SH-SY5Y (cell line): ENCODE measurements around the gene QRFP.

Source experiments
- GATA2 ChIP-seq: IDR thresholded peaks from 2 replicates; pipeline ENCODE4 v1.6.1; 2011; ENCODE audit warnings: mild to moderate bottlenecking, low read depth, low read length
- GATA3 ChIP-seq: IDR thresholded peaks from 2 replicates; pipeline ENCODE4 v1.6.1; 2011; ENCODE audit warnings: low read depth, mild to moderate bottlenecking, low read length, moderate library complexity

QRFP gene

DNA sequence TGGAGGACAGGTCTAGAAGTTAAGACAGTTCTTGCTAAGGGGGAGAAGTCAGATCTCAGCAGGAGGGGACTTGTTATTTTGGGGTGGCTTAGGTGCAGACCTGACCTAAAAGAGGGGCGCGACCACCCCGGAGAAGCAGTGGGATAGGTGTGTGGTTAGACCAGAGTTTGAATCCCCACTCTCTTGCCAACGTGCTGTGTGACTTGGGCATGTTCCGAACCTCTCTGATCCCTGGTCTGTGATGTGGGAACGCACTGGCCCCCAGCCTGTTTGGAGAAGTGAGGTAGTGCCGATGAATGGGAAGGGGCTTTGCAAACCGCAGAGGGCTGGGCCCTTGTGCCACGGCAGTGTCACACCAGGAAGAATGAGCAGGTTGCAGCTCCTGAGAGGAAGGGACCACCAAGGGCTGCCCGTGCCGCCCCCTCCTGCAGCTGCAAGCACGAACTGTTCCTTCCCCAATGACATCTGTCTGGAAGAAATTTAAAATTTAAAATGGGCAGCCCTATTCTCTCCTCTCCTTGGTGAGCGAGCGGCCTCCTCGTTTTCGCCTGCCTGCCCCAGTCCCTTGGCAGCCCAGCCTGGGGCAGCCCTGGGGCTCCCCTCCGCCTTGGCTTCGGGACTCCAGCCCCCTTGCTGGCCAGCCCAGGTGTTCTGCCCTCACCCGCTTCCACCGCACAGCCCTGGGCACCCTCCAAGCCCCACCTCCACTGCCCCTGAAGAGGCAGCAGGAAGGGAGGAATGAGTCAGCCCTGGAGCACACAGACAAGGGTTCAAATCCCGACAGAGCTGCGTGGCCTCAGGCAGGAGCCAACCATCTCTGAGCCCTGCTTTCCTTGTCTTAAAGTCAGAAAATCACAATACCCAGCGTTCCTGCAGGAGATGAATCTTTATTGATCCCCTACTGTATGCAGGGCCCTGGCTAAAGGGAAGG is 40.8 kb upstream of the QRFP start:
- TF ChIP-seq GATA3: no peak
- TF ChIP-seq GATA2: no peak

DNA sequence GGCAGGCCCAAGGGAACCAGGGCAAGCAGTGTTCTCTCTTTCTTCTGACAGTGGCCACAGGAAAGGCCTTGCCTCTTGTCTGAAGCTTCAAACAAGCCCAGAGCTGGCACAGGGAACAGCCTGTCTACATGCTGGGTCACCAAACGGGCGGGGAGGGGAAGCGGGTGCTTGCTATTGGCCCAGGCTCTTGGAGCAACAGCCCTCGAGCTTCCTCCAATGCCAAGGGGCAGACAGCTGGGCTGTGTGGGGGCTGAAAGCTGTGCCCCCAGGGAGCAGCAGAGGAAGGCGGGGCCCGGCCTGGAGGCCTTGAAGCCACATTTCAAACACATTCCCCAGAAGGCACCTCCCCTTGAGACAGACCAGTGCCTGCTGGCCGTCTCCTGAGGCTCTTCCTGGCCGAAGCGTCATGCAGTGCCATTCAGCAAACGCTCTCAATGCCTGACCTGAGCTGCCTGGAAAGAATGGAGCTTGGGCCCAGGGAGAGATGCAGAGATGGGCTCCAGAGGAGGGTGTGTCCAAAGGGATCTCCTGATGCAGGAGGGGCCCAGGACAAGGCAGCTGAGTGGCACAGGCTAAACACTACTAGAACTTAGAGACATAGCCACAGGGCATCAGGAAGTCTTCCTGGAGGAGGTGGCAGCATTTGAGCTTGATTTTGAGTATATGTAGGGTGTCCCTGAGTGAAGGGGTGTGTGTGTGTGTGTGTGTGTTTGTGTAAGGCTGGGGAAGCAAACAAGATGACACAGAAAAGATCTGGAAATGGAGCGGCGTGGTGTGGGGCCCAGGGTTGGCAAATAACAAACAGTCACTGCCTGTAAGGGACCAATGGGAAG is 39.9 kb upstream of the QRFP start:
- TF ChIP-seq GATA3 (no peak), GATA2 (no peak)

DNA sequence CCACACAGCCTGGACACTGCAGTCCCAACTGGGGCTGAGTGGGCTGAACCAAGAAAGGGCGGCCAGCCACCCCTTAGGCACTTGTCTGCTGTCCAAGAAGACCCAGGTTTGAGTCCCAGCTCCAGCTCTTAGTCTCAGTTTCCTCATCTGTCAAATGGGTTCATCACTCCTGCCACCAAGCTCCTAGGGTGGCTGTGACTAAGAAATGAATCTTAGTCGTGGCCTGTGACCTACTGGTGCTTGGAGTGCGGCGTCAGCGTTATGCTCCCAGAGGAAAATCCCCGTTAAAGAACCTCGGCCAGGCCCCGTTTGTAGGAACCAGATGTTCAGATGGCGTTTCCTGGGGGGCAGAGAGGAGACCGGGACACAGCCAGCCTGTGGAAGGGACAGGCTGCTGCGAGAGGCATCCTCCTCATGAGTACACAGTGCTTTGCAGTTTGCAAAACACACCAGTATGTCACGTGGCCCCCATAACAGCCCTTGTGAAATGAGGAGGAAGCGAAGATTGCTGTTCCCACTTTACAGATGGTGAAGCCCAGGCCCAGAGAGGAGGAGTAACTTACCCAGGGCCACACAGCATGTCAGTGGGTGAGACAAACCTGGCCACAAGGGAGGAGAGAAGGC is 39.1 kb upstream of the QRFP start:
- no peak for TF ChIP-seq GATA3
- no peak for TF ChIP-seq GATA2

DNA sequence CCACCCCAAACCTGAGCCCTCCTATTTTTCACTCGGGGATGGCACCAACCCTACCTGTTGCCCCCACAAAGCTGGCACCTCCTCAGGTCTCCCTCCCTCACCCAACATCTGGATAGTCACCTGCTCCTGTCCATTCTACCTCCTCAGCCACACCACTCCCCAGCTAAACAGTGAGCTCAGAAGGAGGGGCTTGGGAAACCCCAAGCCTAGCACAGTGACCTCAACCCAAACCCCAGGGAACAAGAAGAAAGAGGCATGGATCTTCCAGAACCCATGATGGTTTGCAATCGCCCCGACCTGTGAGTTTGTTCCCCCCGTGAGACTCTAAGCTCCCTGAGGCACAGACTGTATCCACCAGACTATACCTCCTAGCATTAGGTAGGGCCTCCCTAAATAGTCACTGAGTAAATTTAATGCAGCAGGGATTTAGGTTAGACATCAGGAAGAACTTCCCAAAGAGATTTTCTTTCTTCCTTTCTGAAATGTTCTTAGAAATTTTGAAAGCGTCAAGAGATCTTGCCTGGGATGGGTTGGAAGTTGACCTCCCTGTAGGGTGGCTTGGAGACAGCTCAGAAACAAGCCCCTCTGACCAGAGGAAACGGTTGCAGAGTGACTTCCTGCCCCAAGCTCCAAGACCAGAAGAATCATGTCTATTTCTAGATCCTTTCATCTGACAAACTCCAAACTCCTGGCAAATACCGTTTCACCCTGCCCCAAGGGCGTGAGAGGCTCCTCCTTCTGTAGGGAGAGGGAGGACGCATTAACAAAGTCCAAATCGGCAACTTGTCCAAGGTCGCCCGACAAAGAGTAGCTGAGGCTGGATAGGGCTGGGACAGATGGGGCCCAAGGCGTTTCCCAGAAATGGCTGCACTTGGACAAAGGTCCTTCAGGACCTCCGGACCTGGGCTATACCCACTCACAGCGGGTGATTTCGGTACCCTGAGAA is 38.4 kb upstream of the QRFP start:
- TF ChIP-seq GATA2: no peak
- no peak for TF ChIP-seq GATA3

DNA sequence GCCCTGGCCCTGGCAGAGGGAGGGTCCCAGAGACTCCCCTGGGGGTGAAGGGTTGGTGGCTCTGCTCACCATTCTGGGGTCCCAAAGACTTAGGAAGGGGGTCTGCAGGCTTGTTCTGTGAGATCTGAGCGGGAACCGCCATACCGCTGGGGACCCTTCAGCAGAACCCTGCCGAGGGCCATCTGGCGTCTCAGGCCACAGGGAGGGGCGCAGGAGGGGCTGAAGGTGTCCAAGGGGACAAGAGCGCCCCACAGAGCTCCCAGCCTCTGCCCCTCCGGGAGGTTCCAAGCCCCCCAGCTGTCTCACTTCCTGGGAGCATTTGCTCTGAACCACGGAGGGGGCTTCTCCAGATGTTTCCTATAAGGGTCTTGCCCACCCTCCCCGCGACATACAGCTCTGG is 37.6 kb upstream of the QRFP start:
- TF ChIP-seq GATA2 (no peak), GATA3 (no peak)

DNA sequence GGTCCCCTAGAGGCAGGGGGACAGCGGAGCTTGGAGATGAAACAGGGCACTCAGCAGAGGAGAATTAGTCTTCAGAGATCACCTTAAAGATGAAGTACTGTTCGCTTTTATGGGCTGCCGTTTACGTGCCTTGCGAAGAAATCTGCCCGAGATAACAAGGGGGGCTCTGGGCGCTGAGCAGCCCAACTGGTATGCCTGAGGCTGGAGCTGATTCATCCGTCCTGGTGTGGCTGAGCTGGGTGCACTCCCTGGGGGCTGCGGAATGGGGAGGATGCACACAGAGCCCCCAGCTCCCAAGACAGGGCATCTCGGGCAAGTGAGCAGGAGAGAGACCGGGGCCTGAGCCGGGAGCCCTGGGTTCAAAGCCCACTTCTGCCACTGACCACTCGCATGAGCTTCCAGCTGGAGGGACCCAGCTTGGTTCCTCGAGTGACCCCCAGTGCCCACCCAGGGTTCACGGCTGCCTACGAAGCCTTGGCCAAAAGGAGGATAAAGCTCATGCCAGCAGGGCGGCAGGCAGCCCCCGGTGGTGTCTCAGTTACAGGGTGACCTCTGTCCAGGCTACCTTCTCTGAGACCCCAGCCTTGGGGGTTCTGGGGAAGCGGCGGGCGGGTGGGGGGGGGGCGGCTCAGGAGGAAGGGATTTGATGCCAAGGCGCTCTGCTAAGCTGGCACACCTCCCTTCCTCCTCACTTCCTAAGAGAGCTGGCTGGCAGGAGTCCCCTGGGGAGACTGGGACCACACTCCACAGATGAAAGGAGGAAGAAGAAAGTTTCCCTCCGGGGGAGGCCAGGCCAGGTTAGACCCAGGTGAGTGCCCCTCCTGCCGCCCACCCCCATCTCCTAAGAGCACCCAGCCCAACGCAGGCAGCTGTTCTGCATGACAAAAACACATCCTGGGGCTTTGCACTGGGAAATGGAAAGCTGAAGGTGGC is 36.8 kb upstream of the QRFP start:
- TF ChIP-seq GATA3: no peak
- TF ChIP-seq GATA2: no peak

DNA sequence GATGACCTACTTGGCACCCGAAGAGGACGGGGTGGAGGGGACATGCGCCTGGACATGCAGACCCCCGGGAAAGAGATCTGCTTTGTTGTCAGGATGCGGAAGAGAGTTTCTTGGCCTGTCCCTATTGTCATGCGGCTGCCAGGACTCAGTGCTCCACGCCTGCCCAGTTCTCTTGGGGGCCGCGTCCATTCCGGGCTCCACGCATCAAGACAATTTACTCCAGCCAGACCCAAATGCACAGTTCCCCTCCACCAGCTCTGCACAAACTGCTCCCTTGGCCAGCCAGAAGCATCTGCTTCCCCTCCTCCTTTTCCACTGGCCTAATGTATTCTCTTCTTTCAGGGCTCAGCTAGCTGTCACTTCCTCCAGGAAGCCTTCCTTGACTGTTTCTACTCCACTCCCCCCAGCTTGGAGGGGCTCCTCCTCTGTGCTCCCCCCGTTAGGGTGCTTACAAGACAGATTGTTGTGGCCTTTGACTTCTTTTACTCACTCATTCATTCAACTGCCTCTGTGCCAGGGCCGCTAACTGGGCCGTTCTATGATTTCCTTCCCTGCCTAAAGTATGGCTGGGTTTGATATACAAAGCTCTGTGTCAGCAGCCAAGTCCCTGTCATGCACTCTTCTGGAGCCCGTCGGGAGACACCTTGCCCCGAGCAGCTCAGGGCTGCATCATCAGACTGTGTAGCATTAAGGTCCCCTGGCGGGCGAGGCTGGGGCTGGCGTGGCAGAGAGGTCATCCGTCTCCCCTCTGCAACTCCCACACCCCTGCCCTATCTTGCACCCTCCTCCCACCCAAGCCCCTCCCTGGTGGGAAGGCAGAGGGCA is 35.9 kb upstream of the QRFP start:
- TF ChIP-seq GATA3 (no peak), GATA2 (no peak)

DNA sequence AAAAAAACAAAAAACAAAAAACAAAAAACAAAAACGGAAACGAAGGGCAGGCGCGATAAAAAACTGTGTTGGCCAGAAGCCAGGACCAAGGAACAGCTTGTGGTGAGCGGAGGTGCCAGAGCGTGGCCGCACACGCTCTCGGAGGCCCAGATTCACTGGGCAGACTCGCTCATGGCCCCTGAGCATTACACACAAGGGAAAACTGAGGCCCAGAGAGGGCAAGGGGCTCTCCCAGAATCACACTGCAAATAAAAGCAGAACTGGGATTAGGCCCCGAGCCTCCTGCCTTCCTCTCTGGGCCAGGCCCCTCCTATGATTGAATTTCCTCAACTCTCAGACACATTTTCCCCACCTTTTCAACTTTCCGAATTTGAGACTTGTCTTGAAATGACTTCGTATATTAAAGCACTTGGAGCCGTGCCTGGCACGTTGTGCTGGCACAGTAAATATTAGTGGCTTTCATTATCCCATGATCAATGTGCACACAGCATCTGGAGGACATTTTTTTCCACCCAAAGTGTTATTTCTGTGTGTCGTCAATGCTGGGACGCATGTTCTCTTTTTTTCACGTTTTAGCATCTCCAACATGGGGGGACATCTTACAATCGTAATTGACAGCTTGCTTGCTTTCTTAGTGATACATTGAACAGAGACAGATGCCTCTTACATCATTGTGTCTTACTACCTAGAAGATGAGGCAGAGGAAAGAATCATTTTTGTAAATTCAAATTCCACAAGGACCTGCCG is 35.1 kb upstream of the QRFP start:
- TF ChIP-seq GATA3 (no peak), GATA2 (no peak)

DNA sequence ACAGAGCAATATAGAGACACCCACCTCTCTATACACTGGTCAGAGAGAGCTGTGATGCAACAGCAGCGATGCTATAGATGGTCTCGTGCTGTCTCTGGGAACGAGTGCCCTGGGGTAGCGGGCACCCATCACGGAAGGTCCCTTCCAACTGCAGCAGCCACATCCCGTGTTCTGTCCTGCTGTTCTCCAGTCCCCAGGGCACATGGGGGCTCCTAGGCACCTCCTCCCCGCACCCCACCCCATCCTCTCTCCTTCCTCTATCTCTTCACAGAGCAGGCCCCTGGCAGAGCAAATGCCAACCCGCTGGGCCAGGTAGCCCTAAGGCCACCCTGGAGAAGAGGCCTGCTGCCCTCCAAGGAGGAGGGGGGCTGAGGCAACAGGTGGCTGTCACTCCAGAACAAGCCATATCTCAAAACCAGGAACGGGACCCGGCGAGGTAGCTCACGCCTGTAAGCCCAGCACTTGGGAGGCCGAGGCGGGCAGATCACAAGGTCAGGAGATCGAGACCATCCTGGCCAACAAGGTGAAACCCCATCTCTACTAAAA is 34.3 kb upstream of the QRFP start:
- TF ChIP-seq GATA3 (no peak), GATA2 (no peak)

DNA sequence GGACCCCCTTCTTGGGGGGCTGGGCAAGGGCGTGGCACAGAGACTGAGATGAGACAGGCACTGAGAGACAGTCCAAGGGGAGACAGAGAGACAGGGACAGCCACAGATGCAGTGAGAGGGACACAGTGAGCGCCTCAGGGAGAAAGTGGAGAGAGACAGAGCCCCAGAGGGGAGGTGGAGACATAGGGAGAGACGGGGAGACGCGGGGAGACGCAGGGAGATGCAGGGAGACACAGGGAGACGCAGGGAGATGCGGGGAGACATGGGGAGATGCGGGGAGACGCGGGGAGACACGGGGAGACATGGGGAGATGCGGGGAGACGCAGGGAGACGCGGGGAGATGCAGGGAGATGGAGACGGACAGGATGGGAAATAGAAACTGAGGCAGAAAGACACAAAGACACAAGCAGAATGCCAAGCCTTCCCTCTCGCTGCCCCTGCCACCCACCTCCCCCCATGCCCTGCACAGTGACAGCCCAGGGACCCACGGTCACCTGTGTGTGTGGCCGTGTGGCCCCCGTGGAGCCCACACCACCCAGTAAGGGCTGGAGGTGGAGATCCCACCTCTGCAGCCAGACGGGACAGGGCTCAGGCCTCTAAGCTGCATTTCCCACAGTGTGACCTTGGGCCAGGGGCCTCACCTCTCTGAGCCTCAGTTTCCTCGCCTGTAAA is 33.7 kb upstream of the QRFP start:
- TF ChIP-seq GATA3 (no peak), GATA2 (no peak)

DNA sequence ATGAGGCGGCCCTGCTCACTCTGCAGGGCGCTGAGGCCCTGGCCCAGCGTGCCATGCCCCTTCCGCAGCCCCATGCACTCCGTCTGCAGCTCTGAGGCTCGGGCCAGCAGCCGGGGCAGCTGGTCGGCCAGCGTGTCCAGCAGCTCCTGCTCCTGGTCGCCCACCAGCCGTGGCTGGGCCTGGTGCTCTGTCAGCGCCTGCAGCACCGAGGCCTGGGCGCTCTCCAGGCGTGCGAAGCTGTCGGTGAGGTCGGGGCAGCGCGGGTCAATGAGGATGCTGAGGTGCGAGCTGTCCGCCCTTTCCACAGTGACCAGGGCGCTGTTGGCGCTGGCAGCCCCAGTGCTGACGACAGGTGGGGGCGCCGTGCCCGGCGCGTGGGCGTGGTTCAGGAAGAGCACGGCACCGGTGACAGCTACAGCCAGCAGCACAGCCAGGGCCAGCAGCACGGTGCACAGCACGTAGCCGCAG is 33.0 kb upstream of the QRFP start:
- TF ChIP-seq GATA3 (no peak), GATA2 (no peak)
